Astrocyte (in vitro differentiated cells and primary cell): ENCODE measurements around the gene SPOCK2. TPM values are rescaled to one million over a fixed set of nuclear protein-coding genes. Genes with fewer than 3 reads are reported as not detected.

Experiments
- DNase-seq: peaks from one replicate; pipeline ENCODE4 v3.0.0-alpha.2; 2010; ENCODE audit warnings: low read depth
- FAIRE-seq: peaks from 2 replicates; lab custom pipeline; 2011; peaks lifted over from hg19 to GRCh38; lab: Jason Lieb, UNC
- H2AFZ ChIP-seq: 2 replicates; pipeline ENCODE4 v1.6.0; 2012; ENCODE audit warnings: low read depth, low read length, inconsistent platforms
- H3K27ac ChIP-seq: 2 replicates; pipeline ENCODE4 v1.5.1; 2011; ENCODE audit warnings: low read depth, low read length, inconsistent platforms
- H3K27me3 ChIP-seq: 2 replicates; pipeline ENCODE4 v1.6.0; 2011; ENCODE audit warnings: low read length, inconsistent platforms; ENCODE audit not compliant: insufficient read depth
- H3K36me3 ChIP-seq: 2 replicates; pipeline ENCODE4 v1.5.1; 2011; ENCODE audit warnings: low read length, inconsistent platforms; ENCODE audit not compliant: insufficient read depth
- H3K4me1 ChIP-seq: 2 replicates; pipeline ENCODE4 v1.5.1; 2011; ENCODE audit warnings: low read length, inconsistent platforms; ENCODE audit not compliant: insufficient read depth
- H3K4me2 ChIP-seq: 2 replicates; pipeline ENCODE4 v1.6.0; 2012; ENCODE audit warnings: low read length, inconsistent platforms
- H3K4me3 ChIP-seq: 2 replicates; pipeline ENCODE4 v1.5.1; 2011; ENCODE audit warnings: low read depth, mild to moderate bottlenecking, low read length, inconsistent platforms; ENCODE audit not compliant: insufficient read depth
- H3K79me2 ChIP-seq: 2 replicates; pipeline ENCODE4 v1.6.0; 2012; ENCODE audit warnings: mild to moderate bottlenecking, low read length, inconsistent platforms; ENCODE audit not compliant: insufficient read depth
- H3K9ac ChIP-seq: 2 replicates; pipeline ENCODE4 v1.6.0; 2012; ENCODE audit warnings: mild to moderate bottlenecking, low read length, inconsistent platforms
- H3K9me3 ChIP-seq: 2 replicates; pipeline ENCODE4 v1.5.1; 2012; ENCODE audit warnings: low read depth, mild to moderate bottlenecking, low read length, inconsistent platforms; ENCODE audit not compliant: insufficient read depth
- H4K20me1 ChIP-seq: 2 replicates; pipeline ENCODE4 v1.6.0; 2012; ENCODE audit warnings: low read length, inconsistent platforms; ENCODE audit not compliant: insufficient read depth
- H3K27ac Mint-ChIP-seq: one replicate; pipeline ENCODE4 v1.8.0; 2021; ENCODE audit warnings: mild to moderate bottlenecking, mixed read lengths; ENCODE audit not compliant: unreplicated experiment
- H3K27me3 Mint-ChIP-seq: one replicate; pipeline ENCODE4 v1.8.0; 2021; ENCODE audit warnings: low read depth, mixed read lengths; ENCODE audit not compliant: unreplicated experiment
- H3K36me3 Mint-ChIP-seq: one replicate; pipeline ENCODE4 v1.8.0; 2021; ENCODE audit warnings: low read depth, mixed read lengths; ENCODE audit not compliant: unreplicated experiment
- H3K4me1 Mint-ChIP-seq: one replicate; pipeline ENCODE4 v1.8.0; 2021; ENCODE audit warnings: low read depth, mixed read lengths; ENCODE audit not compliant: unreplicated experiment
- H3K4me3 Mint-ChIP-seq: one replicate; pipeline ENCODE4 v1.8.0; 2021; ENCODE audit warnings: mild to moderate bottlenecking, moderate library complexity, mixed read lengths; ENCODE audit not compliant: unreplicated experiment
- H3K9me3 Mint-ChIP-seq: one replicate; pipeline ENCODE4 v1.8.0; 2021; ENCODE audit warnings: mild to moderate bottlenecking, mixed read lengths; ENCODE audit not compliant: unreplicated experiment
- CTCF ChIP-seq: IDR thresholded peaks from 2 replicates; pipeline ENCODE4 v1.5.1; 2011; ENCODE audit warnings: low read depth, mild to moderate bottlenecking, inconsistent platforms, low read length, moderate library complexity; ENCODE audit not compliant: insufficient read depth
- EZH2 ChIP-seq: IDR thresholded peaks from 2 replicates; pipeline ENCODE4 v1.6.1; 2012; ENCODE audit warnings: mild to moderate bottlenecking, low read length, inconsistent platforms; ENCODE audit not compliant: insufficient read depth
- total RNA-seq: library from RNA; stranded (reverse); gene quantifications from 2 replicates; pipeline ENCODE4 v1.2.1, GENCODE V29; 2021

SPOCK2 gene
- total RNA-seq, 1 donor from 2014 or later, result 0.89 TPM

DNA sequence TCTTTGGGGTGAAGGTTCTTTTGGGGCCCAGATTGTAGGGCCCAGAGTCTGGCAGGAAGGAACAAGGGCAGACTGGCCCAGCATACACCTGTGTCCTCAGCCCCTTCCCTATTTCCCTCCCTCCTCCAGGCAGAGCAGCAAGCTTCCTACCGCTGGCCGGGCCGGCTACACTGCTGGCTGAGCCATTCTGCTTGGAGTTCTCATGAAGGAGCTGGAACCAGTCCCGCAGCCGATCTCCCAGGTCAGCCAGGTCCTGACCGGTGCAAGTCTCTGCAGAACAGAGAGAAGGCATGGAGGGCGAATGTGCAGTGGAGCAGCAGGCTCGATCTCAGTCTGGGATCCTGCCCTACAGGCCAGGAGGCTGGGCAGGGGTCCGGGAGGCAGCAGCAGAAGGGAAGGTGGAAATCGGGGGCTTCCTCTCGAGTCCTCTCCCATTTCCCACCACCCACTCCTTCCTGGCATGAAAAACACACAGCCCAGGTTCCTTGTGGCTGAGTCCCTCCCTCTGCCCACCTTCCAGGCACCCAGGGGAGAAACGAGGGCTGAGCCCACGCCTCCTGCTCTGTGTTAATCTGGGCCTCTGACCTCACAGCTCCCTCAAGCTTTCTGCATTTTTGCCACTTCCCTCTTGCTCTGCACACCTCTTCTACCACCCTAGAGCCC is 20.8 kb downstream of the SPOCK2 start:
- Histone ChIP-seq H3K27me3 (peaks cover 11% of the 10 kb centered on the region), H3K4me3 (no peak overlapping the region), H3K9me3 (no peaks in the 10 kb centered on the region), H3K9ac (no peak overlapping the region), H2AFZ (no peak overlapping the region), H3K4me2 (no peak overlapping the region), H3K27ac (no peak overlapping the region), H4K20me1 (no peaks in the 10 kb centered on the region), H3K79me2 (no peaks in the 10 kb centered on the region), H3K4me1 (peaks cover 3% of the 10 kb centered on the region), H3K36me3 (no peaks in the 10 kb centered on the region)
- FAIRE-seq (no peak), DNase-seq (no peak)
- TF ChIP-seq EZH2 (no peak), CTCF (no peak)
- no peak overlapping the region for H3K4me3 Mint-ChIP-seq
- peaks cover 18% of the 10 kb centered on the region for H3K27me3 Mint-ChIP-seq
- peaks cover 12% of the 10 kb centered on the region for H3K4me1 Mint-ChIP-seq
- H3K9me3 Mint-ChIP-seq, result peaks cover 3% of the 10 kb centered on the region
- peaks cover 5% of the 10 kb centered on the region for H3K36me3 Mint-ChIP-seq
- no peak overlapping the region for H3K27ac Mint-ChIP-seq

GRCh38 chr10:72066318-72067284 is 21.8 kb downstream of the SPOCK2 start:
- Histone ChIP-seq H3K4me2 (no peak overlapping the region), H3K9me3 (no peaks in the 10 kb centered on the region), H3K79me2 (no peaks in the 10 kb centered on the region), H3K36me3 (no peaks in the 10 kb centered on the region), H3K9ac (no peak overlapping the region), H3K27me3 (peaks cover 8% of the 10 kb centered on the region), H4K20me1 (no peaks in the 10 kb centered on the region), H2AFZ (no peak overlapping the region), H3K4me1 (peaks cover 3% of the 10 kb centered on the region), H3K27ac (no peak overlapping the region), H3K4me3 (no peak overlapping the region)
- Mint-ChIP-seq H3K36me3 (peaks cover 3% of the 10 kb centered on the region), H3K27ac (no peak overlapping the region), H3K27me3 (peaks cover 20% of the 10 kb centered on the region), H3K9me3 (peaks cover under 1% of the 10 kb centered on the region), H3K4me1 (peaks cover 12% of the 10 kb centered on the region), H3K4me3 (no peak overlapping the region)
- no peak for TF ChIP-seq CTCF
- no peak for TF ChIP-seq EZH2
- no peak for DNase-seq
- no peak for FAIRE-seq
